Activated CD8-positive, alpha-beta memory T cell treated with anti-CD3 and anti-CD28 coated beads for 4 hours (primary cell): ENCODE data around the gene INHBB.

Source experiments
- DNase-seq, 2 donors: peaks; one replicate each; pipeline ENCODE4 v3.0.0-alpha.2; 2020; ENCODE audit warnings: low read depth in 2 of 2

Gene INHBB

DNA sequence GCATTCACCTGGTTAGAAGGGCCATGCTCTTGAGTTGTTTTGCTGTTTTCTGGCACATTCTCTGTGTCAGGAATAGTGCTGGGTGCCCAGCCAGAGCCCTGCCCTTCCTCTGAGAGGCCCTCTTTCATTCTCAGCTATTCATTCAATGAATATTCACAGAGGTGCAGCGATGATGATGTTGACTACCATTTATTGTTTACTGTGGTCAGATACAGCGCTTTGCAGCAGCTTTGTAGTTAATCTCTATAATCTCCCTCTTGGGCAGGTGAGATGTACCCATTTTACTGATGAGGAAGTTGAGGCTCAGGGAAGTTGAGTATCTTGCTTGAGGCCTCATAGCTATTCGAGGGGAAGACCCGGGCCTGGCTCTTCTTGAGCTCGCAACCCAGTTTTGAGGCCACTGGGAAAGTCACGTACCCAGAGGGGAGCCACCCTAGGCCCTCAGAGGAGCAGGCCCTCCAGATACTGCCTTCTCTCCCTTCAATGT is 9.9 kb downstream of the INHBB start:
- no peak for DNase-seq

DNA sequence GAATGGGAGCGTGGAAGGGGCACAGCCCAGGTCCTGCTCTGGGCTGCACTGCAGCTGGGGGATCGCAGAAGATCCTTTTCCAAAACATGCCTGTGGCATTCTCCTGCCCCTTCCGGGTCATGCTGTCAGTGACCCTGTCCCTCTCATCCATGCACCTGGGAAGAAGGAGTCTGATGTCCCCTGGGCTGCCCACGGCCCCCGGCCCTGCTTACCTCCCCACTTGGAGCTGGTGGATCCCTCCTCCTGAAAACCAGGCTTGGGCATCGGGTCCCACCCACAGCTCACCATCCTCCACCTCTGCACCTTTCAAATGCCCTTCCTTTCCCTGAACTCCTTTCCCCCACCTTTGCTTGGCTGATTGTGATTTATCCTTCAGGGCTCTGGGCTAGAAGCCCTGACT is 11.8 kb downstream of the INHBB start:
- no peak for DNase-seq

DNA sequence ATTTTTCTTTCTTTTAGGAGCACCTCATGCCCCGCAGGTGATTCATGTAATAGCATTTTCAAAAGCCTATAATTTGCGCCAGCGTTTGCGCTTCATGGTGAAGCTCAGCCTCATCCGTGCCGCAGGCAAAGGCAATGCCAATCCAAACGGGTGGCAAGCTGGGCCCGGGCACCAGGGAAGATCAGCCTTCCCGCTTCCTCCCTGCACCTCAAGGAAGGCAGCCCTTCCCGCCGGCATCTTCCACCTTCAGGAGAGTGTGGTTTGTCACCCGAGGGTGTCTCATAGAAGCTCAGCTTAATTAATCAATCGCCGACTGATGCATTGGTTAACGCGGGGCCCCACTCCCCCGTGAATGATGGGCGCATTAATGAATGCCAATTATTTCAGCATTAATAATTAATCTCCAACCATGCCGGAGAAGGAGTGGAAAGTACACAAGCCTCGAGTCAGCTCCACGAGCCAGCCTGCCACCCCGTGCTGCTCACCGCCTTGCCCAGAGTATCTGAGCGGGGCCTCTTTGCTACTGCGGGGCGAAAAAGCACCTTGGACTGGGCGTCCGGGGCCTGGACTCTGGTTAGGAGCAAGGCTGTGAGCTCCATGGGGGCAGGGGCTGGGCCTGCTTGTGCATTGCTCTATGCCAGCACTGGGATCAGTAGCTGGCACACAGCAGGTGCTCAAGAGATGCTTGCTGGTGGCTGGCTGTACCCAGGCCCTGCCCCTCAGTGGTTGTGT is 13.0 kb downstream of the INHBB start:
- no peak for DNase-seq

DNA sequence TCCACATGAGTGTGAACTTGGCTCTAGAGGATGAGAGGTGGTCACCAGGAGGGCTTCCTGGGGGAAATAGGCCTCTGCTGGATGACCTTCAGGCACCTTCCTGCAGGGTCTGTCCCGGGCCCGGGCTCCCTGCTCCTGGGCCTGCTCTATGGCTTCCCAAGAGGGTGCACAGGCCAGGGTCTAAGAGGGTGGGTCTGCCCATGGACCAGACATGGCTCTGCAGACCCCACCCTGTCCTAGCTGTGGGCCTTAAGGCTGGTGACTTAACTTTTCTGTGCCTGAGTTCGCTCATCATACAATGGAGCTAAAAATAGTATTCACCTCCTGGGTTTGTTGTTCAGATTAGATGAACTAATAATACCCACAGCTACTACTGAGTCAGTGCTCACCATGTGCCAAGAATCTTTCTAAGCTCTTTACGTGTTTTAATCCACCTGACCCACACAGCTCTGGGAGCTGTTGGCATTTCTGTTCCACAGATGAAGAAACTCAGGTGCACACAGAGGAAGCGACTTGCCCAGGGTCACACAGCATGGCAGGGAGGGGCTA is 14.4 kb downstream of the INHBB start:
- no peak for DNase-seq

DNA sequence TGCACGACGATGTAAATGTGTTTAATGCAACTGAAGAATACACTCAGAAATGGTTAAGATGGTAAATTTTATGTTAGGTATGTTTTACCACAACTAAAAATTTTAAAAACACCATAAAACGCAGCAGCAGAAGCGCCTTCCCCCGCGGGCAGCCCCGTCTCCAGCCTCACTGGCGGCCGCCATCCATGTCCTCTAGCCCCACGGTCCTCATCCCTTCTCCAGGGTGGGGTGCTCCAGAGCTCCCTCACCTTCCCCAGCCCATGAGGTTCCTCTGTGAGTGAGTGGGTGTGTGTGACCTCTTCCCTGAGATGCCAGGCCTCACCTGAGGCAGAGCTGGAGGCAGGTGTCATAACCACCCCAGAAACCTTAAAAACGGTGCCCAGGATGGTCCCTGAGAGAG is 17.0 kb downstream of the INHBB start:
- no peak for DNase-seq

DNA sequence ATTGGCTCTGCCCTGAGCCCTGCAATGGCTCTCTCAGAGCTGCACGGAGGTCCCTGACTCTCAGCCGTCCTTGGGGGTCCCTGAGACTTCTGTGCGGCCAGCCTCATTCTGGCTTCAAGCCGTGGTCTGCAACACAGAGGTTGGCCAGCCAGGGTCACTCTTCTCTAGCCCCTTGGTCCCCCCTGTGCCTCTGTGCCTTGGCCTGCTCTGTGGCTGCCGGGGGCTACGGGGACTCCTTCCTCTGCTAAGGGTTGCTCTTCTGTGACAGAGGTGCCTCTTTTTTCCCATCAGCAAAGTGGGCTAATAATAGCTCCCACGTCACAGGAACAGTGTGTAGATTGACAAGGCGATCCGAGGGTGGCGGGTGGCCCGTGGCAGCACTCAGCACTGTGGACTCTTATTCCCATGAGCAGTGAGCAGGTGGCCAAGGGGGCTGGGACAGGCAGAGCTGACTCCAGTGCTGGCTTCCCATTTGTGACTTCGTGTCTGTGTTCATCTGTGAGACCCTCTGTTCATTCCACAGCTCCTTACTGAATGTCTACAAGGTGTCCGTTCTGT is 19.4 kb downstream of the INHBB start:
- no peak for DNase-seq

DNA sequence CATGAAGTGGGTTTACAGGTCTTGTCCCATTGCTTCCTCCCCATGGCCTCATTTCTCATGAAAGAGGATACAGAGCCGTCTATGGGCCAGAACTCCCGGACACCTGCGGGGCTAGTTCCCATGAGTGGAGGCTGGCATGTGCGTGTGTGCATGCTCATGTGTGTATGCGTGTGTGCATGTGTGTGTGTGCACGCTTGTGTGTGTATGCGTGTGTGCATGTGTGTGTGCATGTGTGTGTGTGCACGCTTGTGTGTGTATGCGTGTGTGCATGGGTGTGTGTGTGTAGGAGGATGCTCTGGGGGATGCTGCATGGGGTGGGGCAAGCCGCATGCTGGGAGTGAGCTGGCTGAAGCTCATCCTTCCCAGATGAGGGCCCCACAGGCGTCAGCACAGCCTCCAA is 20.8 kb downstream of the INHBB start:
- DNase-seq, result no peak

DNA sequence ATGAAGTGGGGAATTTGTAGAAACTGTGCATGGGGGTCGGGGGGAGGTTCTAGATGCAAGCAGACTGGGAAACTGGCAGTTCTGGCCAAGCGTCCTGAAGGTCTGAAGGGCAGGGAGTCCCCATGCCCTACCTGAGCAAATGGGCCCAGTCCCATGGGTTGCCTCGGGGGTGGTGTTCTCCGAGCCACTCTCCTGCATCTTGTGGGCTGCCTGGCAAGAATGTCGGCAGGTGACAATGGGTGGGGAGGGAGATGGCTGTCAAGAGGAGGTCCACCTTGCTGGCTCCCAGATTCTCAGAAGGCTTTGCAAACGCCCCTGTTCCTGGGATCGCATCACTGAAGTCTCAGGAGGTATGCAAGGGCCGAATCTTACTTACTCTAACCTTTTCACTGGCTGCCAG is 21.3 kb downstream of the INHBB start:
- no peak for DNase-seq

DNA sequence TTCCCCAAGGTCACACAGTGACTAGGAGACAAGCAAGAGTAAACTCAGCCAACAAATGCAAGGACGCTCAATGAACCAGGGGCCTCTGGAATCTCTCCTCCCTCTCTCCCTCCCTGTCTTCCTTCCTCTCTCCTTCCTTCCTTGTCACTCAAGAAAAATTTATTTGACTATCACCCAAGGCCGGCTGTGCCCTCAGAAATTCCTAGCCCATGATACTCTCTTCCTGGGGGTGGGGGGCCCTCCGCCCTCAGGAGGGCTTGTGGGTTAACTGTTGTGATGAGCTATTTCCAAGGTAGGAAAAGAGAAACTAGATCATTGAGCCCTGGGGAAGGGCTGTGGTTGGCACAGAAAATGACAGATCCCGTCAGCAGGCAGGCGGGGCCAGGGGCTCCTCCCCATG is 21.7 kb downstream of the INHBB start:
- no peak for DNase-seq

DNA sequence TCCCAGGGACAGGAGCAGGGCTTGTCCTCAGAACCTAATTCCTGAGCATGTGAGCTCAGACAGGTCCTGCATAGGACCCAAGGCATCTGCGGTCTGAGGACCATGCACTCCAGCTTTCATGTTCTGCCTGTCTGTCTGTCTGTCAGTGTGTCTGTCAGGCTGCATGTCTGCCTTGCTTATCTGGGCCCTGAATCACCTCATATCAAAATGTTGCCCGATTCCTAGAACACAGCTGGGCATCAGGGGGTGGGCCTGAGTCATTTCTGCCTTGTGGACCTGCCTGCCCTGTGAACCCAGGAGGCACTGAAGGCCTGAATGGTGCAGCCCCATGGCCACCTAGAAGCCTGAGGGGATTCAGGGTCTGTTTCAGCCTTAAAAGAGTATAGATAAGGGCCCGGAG is 22.1 kb downstream of the INHBB start:
- DNase-seq, result no peak

DNA sequence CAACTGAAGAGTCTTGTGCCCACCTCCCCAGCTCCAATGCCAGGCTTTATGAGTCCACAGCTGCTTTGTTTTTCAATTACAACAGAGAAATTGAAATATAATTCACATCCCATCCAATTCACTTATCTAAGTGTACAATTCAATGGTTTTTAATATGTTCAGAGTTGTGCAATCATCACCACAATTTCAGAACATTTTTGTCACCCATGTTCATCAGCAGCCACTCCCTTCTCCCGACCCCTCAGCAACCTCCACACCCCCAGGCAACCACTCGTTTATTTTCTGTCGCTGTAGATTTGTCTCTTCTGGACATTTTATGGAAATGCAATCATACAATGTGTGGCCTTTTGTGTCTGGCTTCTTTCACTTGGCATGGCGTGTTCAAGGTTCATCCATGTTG is 23.3 kb downstream of the INHBB start:
- no peak for DNase-seq

DNA sequence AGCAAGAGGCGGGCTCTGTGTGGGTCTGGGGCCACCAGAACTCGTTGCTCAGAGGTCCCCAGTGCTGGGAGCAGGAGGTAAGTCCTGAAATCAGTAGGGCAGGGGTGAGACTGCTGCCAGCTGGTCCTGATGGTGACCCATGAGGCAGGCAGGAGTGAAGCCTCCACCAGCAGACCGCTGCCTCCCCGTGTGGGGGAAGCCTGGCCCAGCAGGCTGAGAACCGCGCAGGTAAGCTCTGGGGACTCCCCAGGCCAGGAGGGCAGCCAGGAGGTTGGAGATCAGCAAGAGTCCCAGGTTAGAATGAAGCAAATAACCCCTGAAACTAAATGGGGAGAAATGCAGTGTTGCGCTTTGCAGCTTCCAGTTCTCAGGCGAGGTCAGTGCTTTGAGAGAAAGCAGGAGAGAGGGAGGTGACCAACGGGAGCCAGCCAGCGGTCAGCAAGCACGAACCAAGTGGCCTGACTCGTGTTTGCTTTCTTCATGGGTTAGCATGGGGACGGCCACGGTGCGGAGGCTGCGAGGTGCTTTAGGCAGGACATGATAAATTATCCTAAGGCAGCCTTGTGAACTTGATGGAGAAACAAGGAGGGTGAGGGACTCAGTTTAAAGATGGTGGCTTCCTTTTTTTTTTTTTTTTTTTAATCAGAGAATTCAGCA is 26.2 kb downstream of the INHBB start:
- DNase-seq, result no peak

DNA sequence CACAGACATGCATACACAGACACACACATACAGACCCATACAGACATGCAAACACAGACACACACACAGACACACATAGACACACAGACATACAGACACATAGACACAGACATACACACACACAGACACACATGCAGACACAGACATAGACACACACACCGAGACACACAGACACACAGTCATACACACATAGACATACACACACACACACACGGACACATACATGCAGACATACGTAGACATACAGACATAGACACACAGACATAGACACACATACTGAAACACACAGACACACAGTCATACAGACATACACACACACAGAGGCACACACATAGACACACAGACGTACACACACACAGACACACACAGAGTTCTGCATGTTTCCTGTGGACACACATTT is 26.9 kb downstream of the INHBB start:
- DNase-seq, result no peak

DNA sequence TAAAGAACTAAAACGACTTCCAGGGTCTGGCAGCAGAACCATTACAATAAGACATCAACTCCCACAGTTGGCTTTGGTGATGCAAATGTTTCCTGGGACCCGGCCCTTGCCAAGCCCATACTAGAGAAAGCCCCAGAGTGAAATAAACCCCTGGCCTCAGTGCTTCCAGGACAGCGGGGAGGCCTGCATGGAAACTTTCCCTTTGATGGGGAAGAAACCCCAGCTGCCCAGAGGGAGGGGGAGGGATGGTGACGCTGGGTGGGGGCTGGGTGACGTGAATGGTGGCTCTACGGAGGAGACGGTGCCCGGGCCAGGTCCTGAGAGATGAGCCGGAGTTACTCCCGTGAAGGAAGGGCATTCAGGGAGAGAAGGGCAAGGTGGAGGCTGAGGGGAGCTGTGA is 27.5 kb downstream of the INHBB start:
- DNase-seq, result no peak

DNA sequence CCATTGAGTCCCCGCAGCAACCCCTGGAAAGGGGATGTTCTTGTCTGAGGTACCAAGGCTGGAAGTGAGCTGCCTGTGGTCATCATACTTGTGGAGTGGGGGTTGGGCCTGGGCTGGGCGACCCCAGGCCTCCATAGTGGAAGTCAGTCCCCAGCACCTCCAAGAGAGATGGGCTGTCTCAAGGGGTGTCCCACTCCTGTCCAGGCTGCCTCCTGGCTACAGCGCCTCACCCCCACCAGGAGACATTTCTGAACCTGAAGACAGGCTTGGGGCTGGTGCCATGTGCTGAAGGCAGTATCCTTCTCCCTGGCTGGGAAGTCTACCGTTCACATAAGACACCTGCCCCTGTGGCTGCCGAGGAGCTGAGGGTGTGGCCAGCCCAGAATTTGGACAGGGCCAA is 28.9 kb downstream of the INHBB start:
- no peak for DNase-seq

DNA sequence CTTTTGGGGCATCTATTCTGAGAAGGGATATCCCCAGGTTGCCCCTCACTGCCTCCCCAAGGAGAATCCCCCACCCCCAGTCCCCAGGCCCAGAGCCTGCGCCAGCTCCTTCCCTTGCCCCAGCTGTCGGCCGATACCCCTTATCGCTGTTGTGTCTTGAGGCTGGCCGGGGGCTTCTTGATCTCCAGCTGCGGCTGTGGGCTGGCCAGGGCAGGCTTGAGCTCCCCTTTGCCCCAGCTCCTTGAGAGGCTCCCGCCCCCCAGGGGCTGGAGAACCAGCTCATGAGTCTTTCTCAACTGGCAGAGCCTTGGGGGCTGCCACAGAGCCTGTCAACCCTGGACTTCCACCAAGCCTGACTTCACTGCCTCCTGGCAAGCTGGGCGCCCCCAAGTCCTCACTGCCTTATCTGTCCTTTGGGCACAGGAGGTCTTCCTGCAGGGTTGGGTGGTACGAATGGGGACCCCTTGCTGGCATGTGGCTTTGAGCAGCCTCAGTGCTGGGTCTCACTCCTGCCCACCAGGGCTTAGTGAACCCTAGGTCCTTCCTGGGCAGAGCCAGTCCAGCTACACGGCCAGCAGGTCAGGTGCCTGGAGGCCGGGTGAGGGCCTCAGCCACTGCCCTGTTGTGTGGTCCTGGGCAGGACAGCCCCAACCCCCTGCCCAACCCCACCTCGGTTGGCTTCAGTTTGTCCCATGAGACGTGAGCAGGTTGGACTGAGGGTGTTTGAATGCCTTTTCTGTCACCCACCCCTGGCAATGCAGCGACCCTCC is 29.5 kb downstream of the INHBB start:
- DNase-seq, result no peak

DNA sequence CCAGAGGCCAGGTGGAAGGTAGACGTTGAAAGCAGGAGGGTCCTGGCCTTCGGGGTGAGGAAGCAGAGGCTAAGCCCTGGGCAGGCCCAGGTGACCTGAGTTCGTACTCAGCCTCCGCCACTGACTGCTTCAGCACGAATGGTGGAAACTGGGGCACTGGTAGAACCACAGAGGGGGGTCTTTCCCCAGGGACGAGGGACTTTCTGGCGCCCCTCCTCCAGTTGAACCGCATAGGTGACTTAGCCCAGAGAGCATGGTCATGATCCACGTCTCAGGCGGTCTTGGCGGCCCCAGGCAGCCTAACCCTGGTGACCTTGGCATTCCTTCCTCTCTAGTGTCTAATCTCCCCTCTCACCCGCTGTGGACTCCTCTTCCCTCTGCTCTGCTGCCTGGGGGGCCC is 30.2 kb downstream of the INHBB start:
- no peak for DNase-seq

DNA sequence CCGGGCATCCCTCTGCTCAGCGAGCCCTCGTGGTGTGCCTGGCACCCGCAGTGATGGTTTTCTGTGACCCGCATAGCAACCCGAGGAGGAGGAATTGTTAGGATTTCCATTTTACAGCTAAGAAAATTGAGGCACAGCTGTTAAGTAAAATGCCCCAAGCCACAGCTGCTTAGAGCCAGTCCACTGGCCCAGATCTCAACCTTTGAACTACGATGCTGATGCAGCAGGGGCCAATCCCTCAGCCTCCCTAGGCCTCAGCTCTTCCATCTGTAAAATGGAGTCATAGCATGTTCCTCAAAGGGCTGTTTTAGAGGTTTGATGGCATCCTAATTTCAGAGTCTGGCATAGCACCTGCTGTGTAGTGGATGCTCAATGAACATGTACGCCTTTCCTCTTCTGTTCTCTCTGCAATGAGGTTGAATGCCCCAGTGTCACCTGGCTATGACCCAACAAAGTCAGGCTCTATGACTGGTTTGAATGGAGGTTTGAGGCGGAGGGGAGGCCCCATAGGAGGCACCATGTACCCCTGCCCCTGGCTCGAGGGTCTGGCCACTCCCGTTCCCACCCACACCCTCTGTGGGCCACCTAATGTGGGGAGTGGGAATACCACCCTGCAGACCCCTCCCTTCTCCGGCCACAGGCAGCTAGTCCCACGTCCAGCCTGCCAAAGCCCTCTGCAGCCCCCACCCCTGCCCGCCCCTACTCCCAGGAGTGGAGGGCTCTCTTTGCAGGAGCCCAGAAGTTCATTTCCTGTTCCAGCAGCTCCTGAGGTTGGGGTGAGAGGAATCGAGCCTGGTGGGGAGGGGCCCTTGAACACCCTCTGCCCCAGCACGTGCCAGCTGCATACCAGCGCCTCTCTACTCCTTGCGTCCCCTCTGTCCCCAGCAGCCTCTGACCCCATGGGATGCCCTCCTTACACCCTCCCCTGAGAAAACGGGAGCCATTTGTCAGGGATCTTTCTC is 31.0 kb downstream of the INHBB start:
- DNase-seq, result no peak

DNA sequence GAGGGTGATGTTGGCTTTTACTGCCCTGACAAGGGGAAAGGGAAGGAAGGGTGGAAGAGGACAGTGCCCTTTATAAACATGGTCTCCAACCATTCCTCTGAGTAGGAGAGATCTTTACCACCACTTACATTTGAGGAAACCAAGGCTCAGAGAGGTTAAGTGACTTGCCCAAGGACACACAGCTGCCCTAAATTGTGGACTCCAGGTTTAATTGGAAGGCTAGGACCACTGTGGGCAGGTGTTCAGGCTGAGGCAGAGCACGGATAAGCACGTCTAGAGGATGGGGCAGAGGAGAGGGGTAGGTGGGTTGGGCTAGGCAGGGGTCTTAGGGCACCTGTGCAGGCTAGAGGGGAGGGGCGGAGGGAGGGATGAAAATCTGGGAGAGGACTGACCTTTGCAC is 32.7 kb downstream of the INHBB start:
- DNase-seq, result no peak

DNA sequence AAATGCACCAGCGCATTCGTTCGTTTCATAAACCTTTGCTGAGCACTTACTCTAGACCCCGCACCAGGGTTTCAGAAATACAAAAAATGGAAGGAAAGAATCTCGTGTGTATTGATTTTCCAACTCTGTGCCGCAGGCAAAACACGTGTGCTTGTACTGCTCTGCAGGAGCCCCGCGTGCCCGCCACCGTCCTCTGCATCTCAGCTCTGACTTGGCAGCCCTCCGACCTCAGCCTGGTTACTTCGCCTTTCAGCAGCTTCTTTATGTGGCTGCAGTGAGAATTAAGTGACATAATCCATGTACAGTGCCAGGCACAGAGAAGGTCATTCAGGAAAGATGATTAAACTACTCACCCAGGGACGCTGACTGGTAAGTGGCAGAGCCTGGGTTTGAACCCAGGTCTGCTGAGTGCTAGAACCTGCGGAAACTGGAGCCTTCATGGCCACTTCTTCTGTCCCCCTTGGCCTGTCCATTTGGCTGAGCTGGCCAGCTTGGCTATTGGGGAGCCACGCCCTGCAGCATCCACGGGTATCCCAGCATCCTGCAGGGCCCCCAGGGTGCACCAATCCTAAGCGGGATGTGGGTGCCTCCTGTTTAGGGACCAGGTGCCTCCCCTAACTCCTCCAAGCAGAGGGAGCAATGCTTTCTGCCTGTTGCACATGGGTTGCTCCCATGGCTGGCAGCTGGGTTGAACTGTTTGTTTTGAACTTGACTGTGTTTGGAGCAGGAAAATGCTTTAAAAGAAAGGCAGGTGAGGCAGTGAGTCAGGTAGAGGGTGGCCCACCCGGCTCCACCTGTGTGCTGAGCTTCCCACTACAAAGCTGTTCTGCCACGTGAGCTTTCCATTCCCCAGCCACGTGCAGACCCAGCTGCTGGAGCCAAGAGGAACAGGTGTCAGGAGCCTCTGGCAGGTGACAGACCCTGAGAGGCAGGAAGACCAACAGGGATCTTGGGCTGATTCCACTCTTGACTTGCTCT is 34.3 kb downstream of the INHBB start:
- no peak for DNase-seq
